Colon (tissue), 2 donors: Measurements from ENCODE around the gene TMED8.
"Not testable (repeated sequence)": the region's sequence is repeated elsewhere in the genome, so short reads cannot be mapped to it uniquely, and the experiment has no call there.

ENCODE experiments used
- FAIRE-seq: peaks from 2 replicates; lab custom pipeline; 2012; peaks lifted over from hg19 to GRCh38; lab: Jason Lieb, UNC
- donor health status: control.
- donor health status: control.

TMED8 gene

DNA sequence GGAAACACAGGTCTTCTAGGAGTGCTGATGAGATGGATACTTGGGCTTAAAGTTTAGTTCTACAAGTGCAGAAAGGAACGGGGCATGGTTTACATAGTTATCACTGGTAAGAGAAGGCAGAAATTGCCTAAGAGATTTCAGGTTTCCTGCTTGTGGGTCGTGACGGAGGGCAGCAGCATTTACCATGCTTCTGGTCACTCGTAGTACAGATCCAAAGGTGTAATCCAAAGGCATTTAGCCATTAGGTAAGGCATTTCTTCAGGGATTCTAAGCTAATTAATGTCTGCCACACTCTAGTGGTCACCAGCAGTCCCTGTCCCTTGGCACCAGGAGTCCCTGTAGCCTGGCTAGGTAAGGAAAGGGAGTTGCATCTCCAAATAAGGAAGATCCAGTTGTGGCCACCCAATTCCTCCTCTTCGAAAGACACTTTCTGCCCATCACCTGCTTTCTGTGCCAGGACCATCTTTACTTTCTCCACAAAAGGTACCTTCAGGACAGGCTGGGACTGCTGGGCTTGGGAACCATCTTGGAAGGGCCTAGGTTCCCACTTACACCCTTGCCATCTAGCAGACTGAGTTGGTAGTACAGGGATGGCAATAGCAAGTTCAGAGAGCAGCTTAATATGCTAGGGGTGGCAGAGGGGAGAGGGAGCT, 54.5 kb downstream of the TMED8 start:
- FAIRE-seq: no peak

DNA sequence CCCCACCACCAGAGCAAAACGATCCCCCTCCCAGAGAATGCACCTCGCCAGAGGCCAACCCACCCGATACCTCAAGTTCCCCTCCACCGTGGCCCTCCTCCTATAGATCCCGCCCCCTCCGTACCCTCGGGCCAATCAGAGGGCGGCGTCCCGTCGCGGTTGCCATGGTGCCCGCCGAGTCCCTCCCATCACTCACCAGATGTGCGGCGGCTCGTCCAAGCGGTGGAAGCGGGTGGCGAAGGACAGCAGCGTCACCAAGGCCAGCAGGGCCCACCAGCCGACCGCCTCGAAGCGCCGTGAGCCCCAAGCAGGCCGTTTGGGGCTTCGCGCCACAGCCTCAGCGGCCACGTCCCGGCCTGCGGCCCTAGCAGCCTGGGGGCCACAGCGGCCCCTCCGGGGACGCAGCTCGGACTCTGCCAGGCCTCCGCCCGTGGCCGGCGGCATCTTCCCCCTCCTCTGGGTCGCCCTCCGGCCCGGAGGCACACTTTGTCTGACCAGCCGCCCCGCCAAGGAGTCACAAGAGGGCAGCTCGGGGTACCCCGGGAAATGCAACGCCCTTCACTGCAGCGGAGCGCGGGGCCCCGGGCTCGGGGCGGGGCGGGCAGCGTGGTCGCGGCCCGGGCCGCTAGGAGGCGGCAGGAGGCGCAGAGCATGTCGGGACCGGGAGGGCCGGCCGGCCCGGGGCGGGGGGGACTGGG, 56.5 kb downstream of the TMED8 start, which contains the start of gene POMT2:
POMT2 (minus strand) TSS at position 646 of the 698 bp plus-strand sequence; CDS start at position 444, 202 bp downstream.
- no peak for FAIRE-seq

DNA sequence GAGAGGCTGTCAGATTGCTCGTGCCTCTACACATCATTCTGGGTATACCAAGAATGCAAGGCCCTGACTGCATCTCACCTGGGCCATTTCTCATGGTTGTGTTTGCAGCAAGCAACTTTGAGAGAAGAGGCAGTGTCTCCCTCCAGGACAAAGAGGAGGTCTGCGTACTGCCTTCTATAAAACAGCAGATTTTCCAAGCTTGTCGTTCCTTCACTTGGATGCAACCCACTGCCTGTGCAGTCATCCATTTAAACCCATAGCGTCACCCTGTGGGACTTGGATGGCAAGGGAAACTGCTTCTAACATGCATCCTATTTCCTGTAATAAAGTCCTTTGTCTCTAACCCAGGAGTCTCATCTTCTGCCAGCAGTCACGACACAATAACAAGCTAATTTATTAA, 57.5 kb downstream of the TMED8 start:
- no peak for FAIRE-seq

DNA sequence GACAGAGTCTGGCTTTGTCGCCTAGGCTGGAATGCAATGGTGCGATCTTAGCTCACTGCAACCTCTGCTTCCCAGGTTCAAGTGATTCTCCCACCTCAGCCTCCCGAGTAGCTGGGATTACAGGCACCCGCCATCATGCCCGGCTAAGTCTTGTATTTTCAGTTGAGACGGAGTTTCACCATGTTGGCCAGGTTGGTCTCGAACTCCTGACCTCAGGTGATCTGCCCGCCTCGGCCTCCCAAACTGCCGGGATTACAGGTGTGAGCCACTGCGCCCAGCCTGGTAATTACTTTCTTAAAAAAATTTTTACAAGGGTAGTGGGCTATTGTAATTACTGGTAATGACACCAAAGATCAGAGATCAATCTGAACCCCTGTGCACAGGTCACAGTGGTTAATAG, 58.1 kb downstream of the TMED8 start:
- FAIRE-seq: not testable (repeated sequence)

- no peak for FAIRE-seq
These were observed 58.8 kb downstream of the TMED8 start for GRCh38 chr14:77318006-77318553.

- no peak for FAIRE-seq
These were observed 60.0 kb downstream of the TMED8 start for GRCh38 chr14:77316872-77317301.

DNA sequence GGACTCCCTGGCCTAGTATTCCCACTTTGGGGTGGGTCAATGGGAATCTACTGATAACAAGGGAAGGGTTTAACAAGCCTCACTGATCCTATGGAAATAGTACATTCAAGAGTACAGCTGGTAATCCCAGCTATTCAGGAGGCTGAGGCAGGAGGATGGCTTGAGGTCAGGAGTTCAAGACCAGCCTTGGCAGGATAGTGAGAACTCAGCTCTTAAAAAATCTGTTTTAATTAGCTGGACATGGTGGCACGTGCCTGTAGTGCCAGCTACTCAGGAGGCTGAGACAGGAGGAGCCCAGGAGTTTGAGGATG, 60.7 kb downstream of the TMED8 start:
- FAIRE-seq: no peak

DNA sequence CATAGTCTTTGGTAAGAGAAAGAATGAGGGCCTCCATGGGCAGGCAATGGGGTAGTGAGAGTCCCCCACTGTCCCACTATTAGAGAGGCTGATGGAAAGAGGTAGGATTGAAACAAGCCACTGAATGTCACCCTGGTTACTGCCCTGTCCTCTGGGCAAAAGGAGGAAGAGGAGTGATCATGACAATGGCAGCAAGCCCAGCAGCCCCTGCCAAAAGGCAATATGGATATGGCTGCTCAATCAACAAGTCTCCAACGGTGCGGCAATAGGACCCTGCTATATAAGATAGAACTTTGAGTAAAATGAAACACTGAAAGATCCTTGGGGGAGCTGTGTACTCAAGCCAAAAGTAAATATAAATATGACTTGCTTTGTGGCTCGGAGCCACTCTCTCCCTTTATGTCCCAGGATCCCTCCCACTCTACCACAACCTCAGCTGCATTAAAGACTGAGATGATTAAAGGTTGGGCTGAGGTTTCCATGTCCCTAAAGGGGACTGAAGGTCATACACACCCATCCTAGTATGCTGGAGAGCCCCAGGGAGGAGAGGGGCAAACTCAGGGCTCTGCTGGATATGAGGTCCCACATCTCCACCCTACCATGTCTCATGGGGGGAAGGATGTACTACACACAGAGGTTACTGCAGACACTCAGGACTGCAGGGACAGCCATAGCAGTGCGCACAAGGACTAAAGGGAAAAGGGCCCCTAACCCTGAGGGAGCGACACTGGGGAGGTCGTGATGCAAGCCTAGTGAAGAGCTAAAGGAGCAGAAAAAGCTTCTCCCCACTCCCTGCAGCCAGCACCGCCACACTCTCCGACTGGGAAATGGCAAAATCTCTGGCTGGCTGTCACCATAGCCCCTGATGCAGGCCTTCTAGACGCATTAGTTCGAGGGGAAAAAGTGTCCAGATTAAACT, 62.1 kb downstream of the TMED8 start:
- FAIRE-seq: no peak

DNA sequence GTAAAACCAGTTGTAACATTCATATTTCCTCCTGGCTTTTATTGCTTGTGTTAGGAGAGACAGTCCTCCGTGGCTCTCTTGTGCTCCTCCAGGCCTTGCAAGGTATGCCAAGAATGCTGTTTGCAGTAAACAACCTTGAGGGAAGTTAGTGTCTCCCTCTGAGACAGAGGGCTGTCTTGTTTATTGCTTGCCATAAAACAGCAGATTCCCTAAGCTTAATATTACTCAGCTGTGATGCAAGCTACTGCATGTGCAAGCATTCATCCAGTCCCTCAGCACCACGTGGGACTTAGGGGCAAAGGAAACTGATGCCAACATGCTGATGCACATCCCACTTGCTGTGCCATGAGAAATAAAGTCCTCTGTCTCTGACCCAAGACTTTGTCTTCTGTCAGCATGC, 62.9 kb downstream of the TMED8 start:
- FAIRE-seq: no peak

GRCh38 chr14:77313371-77313770, 63.5 kb downstream of the TMED8 start:
- no peak for FAIRE-seq

GRCh38 chr14:77311217-77311616, 65.7 kb downstream of the TMED8 start:
- no peak for FAIRE-seq

GRCh38 chr14:77310026-77310425, 66.9 kb downstream of the TMED8 start:
- no peak for FAIRE-seq

DNA sequence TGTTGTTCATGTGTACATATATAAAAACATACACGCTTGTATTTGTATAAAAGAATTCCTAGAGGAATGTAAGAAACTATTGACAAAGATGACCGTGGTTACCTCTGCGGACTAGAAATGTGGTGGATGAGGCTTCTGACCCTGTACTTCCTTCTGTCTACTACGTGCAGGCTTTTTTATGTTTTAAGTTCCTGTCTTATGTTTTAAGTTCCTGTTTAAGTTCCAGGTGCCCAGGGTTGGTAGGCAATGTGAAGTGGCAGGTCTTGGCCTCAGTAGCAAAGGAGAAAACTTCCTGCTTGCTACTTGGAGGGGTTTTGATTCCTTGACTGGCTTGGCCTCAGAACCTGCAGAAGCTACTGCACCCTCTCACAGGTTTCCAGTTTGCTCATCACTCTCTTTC, 67.8 kb downstream of the TMED8 start:
- FAIRE-seq: no peak

GRCh38 chr14:77306851-77307496, 69.9 kb downstream of the TMED8 start:
- no peak for FAIRE-seq

GRCh38 chr14:77306416-77306815, 70.5 kb downstream of the TMED8 start:
- FAIRE-seq: no peak

- FAIRE-seq: no peak
These were observed 71.2 kb downstream of the TMED8 start for GRCh38 chr14:77305696-77306095.

- no peak for FAIRE-seq
These were observed 73.3 kb downstream of the TMED8 start for GRCh38 chr14:77303417-77304156.

DNA sequence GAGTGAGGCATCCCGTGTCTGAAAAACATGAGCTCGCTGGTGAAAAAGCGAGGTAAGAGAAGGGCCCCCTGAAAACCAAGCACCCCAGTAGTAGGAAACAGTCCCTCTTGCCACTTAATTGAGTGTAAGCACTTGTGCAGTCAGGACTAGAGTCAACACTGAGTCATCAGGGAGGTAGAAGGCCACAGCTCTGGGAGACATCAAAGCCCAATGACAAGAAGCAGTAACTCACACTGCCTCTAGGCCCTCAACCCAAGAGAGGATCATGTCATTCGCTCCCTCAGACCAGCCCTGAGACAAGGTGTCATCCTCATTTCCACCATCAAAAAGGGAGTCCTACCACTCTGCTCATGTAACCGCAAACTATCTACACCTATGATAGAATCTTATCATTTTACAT, 74.0 kb downstream of the TMED8 start:
- no peak for FAIRE-seq

DNA sequence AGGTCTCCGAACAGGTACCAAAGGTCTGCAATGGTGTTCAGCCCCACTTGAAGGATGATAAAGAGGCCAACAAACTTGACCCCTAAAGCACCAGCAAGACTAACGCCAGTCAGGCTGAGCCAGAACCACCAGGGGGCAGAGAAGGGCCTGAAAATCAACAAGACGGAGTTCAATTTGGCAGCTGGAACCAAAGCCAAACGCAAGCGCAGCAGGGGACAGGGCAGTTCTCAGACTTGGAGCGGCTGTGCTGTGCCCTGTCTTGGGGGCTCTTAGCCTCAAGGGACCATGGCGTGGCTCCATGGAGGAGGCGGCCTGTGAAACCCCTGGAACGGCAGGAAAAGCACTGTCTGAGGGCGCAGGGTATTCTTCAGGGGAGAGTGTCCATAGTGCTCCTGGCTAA, 75.8 kb downstream of the TMED8 start:
- FAIRE-seq: no peak

- no peak for FAIRE-seq
These were observed 77.1 kb downstream of the TMED8 start for GRCh38 chr14:77299771-77300170.

DNA sequence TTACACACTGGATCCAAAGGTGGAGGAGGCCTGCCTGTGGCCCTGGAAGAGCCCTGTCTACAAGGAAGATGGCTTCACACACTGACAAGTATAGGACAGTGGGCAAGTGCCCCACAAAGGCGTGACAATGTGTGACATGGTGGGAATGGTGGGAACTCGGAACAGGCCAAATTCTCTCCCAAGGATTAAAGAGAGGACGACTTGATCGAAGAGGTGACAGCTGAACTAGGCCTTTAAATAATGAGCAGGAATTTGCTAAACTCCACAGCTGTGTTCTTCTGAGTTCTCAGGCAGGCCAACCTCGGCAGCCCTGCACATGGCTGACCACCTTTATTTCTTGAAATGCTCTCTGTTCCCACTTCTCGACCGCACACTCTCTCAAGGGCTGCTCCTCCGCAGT, 80.0 kb downstream of the TMED8 start:
- no peak for FAIRE-seq
